CD4-positive, CD25-positive, alpha-beta regulatory T cell (primary cell): ENCODE measurements around the gene NLRP10. TPM values are rescaled to one million over a fixed set of nuclear protein-coding genes. Genes with fewer than 3 reads are reported as not detected.

Experiments
- ATAC-seq, 2 donors: fragments of 150-1000 bp; cut with Tn5 transposase; one replicate each; pipeline ENCODE4 v1.10.0; 2021; ENCODE audit warnings: low read depth in 2 of 2, moderate number of reproducible peaks in 2 of 2, moderate library complexity in 1 of 2
- DNase-seq, 3 donors: peaks; one replicate each; pipeline versions ENCODE4 v3.0.0 to v3.0.0-alpha.2; 2012 to 2022; ENCODE audit warnings: mixed read lengths in 1 of 3
- H3K27ac ChIP-seq: one replicate; pipeline ENCODE4 v1.7.0; 2013; ENCODE audit warnings: mild to moderate bottlenecking, low read length; ENCODE audit not compliant: insufficient read depth, poor library complexity, severe bottlenecking
- H3K27me3 ChIP-seq: one replicate; pipeline ENCODE4 v1.7.0; 2013; ENCODE audit warnings: low read length; ENCODE audit not compliant: control insufficient read depth, insufficient read depth
- H3K36me3 ChIP-seq: one replicate; pipeline ENCODE4 v1.7.0; 2013; ENCODE audit warnings: mild to moderate bottlenecking, low read length, moderate library complexity; ENCODE audit not compliant: control insufficient read depth, insufficient read depth
- H3K4me1 ChIP-seq: 2 replicates; pipeline ENCODE4 v1.7.0; 2013; ENCODE audit warnings: mild to moderate bottlenecking, low read length; ENCODE audit not compliant: insufficient read depth, control insufficient read depth, poor library complexity, severe bottlenecking
- H3K4me3 ChIP-seq: one replicate; pipeline ENCODE4 v1.7.0; 2013; ENCODE audit warnings: low read depth, mild to moderate bottlenecking, low read length, moderate library complexity
- H3K9me3 ChIP-seq, 2 experiments: 1 replicate in 1 of 2; 2 replicates in 1 of 2; pipeline ENCODE4 v1.7.0; 2013; ENCODE audit warnings: low read length in 2 of 2, mild to moderate bottlenecking in 1 of 2, moderate library complexity in 1 of 2; ENCODE audit not compliant: control insufficient read depth in 2 of 2
- H3K27ac Mint-ChIP-seq, 3 donors: one replicate each; pipeline ENCODE4 v1.8.0; 2020 to 2022; ENCODE audit warnings: mild to moderate bottlenecking in 3 of 3, mixed read lengths in 3 of 3, moderate library complexity in 2 of 3
- H3K27me3 Mint-ChIP-seq: one replicate; pipeline ENCODE4 v1.8.0; 2022; ENCODE audit warnings: mild to moderate bottlenecking, mixed read lengths
- H3K36me3 Mint-ChIP-seq: one replicate; pipeline ENCODE4 v1.8.0; 2020; ENCODE audit warnings: mixed read lengths
- H3K4me1 Mint-ChIP-seq, 4 donors: one replicate each; pipeline ENCODE4 v1.8.0; 2020 to 2022; ENCODE audit warnings: mixed read lengths in 4 of 4, mild to moderate bottlenecking in 1 of 4
- H3K4me3 Mint-ChIP-seq, 4 donors: one replicate each; pipeline ENCODE4 v1.8.0; 2020 to 2022; ENCODE audit warnings: mild to moderate bottlenecking in 4 of 4, mixed read lengths in 4 of 4, moderate library complexity in 3 of 4
- H3K9me3 Mint-ChIP-seq, 7 donors: one replicate each; pipeline ENCODE4 v1.8.0; 2020 to 2022; ENCODE audit warnings: mixed read lengths in 7 of 7, mild to moderate bottlenecking in 3 of 7, moderate library complexity in 2 of 7
- polyA plus RNA-seq, 4 donors: library from polyadenylated mRNA; unstranded; fragments of 300-500 nt; fragmentation: Illumina TruSeq; gene quantifications; one replicate each; pipeline ENCODE4 v1.2.3, GENCODE V29; 2021
- total RNA-seq: library from RNA; stranded (reverse); gene quantifications from one replicate; pipeline ENCODE4 v1.2.3, GENCODE V29; 2022

NLRP10 gene
- total and polyA plus RNA-seq, 5 donors from 2014 or later: not detected

DNA sequence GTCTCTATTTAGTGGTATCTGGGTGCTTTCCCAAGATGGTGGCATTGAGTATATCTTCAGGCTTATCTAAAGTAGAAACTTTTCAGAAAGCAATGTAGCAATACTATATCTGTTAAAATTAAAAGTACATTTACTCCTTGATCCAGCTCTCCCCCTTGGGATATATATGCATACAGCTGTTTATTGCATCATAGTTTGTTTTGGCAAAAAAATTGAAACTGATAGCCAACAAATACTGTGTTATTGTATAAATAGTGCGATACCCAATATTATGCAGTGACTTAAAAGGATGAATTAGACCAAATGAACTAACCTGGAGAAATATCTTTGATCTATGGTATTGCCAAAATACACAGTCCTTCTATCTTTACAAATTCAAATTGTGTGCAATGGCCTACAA lies 15.3 kb downstream of the NLRP10 start:
- no peaks in the 10 kb centered on the region for H3K36me3 Mint-ChIP-seq
- H3K9me3 ChIP-seq: peaks cover 0 to 1% of the 10 kb centered on the region in 2 experiments
- H3K4me1 Mint-ChIP-seq: no peaks in the 10 kb centered on the region
- no peak overlapping the region for H3K27ac ChIP-seq
- H3K27me3 Mint-ChIP-seq: peaks cover 17% of the 10 kb centered on the region
- H3K4me3 Mint-ChIP-seq: no peak overlapping the region
- H3K4me1 ChIP-seq: no peaks in the 10 kb centered on the region
- ATAC-seq: no peak
- H3K36me3 ChIP-seq: no peaks in the 10 kb centered on the region
- peaks cover 9% of the 10 kb centered on the region for H3K27me3 ChIP-seq
- DNase-seq: no peak
- H3K4me3 ChIP-seq: no peak overlapping the region
- no peak overlapping the region for H3K27ac Mint-ChIP-seq
- H3K9me3 Mint-ChIP-seq: peaks cover 0 to 1% (median 0%) of the 10 kb centered on the region in 7 donors

DNA sequence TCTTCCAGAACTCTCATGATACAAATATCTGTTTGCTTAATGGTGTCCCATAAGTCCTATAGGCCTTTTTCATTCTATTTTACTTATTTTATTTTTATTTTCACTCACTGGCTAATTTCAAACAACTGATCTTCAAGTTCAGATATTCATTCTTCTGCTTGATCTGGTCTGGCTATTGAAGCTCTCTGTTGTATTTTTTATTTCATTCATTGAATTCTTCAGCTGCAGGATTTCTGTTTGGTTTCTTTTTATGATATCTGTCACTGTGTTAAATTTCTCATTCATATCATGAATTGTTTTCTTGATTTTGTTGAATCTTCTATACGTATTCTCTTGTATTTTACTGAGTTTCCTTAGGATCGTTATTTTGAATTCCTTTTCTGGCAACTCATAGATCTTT lies 21.1 kb downstream of the NLRP10 start:
- peaks cover 10% of the 10 kb centered on the region for H3K27me3 Mint-ChIP-seq
- no peaks in the 10 kb centered on the region for H3K4me1 ChIP-seq
- no peak overlapping the region for H3K4me3 ChIP-seq
- H3K36me3 Mint-ChIP-seq: no peaks in the 10 kb centered on the region
- peaks cover 16 to 19% of the 10 kb centered on the region in 2 experiments for H3K9me3 ChIP-seq
- ATAC-seq (no peak), DNase-seq (no peak)
- H3K4me3 Mint-ChIP-seq: no peak overlapping the region
- no peak overlapping the region for H3K27ac ChIP-seq
- no peak overlapping the region for H3K27ac Mint-ChIP-seq
- H3K9me3 Mint-ChIP-seq: peaks cover 4 to 20% (median 9%) of the 10 kb centered on the region in 7 donors
- H3K36me3 ChIP-seq: no peaks in the 10 kb centered on the region
- peaks cover 5% of the 10 kb centered on the region for H3K27me3 ChIP-seq
- no peaks in the 10 kb centered on the region for H3K4me1 Mint-ChIP-seq

DNA sequence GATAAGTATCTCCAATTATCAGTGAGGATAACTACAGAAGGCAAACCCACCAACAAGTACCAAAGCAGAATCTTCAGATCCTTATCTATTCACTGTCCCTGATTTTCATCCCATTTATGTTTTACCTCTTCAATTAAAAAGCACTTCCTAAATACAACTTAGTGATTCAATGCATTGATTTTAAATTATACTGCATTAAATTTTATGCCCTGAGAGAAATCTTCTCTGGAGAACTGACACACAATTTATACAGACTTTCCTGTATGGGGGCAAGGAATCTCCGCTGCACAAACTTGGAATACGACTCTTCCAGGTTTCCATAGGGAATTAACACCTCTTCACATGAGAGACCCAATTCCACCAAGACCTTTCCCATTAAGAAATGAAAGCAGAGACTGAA lies 23.6 kb downstream of the NLRP10 start, which contains the start of gene OR10A3:
Gene OR10A3 (minus strand): TSS at position 101 of the 400 bp plus-strand sequence. CDS start 2,188 bp downstream, outside the sequence.
- H3K4me3 Mint-ChIP-seq: no peak within 1 kb of the TSS
- H3K4me1 Mint-ChIP-seq: no peaks in the 10 kb centered on the region
- Histone ChIP-seq H3K27ac (no peak within 1 kb of the TSS), H3K27me3 (no peaks in the 10 kb centered on the region), H3K9me3 (peaks cover 16 to 19% of the 10 kb centered on the region in 2 experiments), H3K4me3 (no peak within 1 kb of the TSS), H3K4me1 (no peaks in the 10 kb centered on the region), H3K36me3 (no peaks in the 10 kb centered on the region)
- peaks cover 4 to 23% (median 9%) of the 10 kb centered on the region in 7 donors for H3K9me3 Mint-ChIP-seq
- H3K27me3 Mint-ChIP-seq: no peaks in the 10 kb centered on the region
- ATAC-seq: no peak
- H3K36me3 Mint-ChIP-seq: no peaks in the 10 kb centered on the region
- no peak for DNase-seq
- no peak within 1 kb of the TSS for H3K27ac Mint-ChIP-seq

DNA sequence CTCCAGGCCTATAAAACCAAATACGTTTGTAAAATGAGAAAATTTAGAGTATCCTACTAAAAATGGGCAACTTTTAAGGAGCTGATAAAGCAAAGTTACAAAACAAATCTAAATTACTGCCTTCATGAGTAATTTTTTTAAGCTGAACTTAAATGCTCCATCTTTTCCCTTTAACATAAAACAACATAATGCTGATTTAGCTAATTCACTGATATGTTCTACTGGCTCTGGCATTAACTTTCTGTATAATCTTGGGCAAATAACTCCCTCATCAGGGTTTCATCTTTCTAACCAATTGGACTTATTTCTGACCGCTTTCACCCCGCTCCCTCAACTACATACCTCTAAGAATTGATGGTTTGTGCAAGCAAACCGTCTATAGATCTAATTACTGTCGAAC lies 24.1 kb downstream of the NLRP10 start:
- Mint-ChIP-seq H3K36me3 (no peaks in the 10 kb centered on the region), H3K4me3 (no peak overlapping the region), H3K4me1 (no peaks in the 10 kb centered on the region), H3K9me3 (peaks cover 4 to 23% (median 9%) of the 10 kb centered on the region in 7 donors), H3K27me3 (no peaks in the 10 kb centered on the region), H3K27ac (no peak overlapping the region)
- H3K4me3 ChIP-seq: no peak overlapping the region
- ATAC-seq: no peak
- peaks cover 16 to 19% of the 10 kb centered on the region in 2 experiments for H3K9me3 ChIP-seq
- no peaks in the 10 kb centered on the region for H3K4me1 ChIP-seq
- H3K27me3 ChIP-seq: no peaks in the 10 kb centered on the region
- no peak overlapping the region for H3K27ac ChIP-seq
- H3K36me3 ChIP-seq: no peaks in the 10 kb centered on the region
- DNase-seq: no peak

DNA sequence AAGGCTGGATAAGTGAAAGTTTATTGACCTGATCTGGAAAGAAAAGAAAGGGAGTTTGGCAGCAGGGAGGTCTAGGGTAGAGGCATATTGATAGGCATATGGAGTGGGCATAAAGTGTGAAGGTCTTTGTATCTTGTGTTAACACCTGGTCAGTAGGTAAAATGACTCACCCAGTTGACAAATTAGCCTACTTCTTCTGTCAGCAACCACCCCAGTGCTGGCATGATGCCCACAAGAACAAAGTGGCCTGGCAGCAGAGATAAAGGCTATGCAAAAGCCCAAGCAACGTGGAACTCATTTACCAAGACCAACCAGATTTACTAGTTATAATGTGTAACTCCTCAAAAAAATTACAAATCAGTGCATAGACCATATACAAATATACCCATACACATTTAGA lies 28.6 kb downstream of the NLRP10 start:
- Histone ChIP-seq H3K4me1 (no peaks in the 10 kb centered on the region), H3K9me3 (no peaks in the 10 kb centered on the region), H3K27ac (no peak overlapping the region), H3K27me3 (no peaks in the 10 kb centered on the region), H3K36me3 (no peaks in the 10 kb centered on the region), H3K4me3 (no peak overlapping the region)
- Mint-ChIP-seq H3K27ac (no peak overlapping the region), H3K4me3 (no peak overlapping the region), H3K36me3 (no peaks in the 10 kb centered on the region), H3K4me1 (no peaks in the 10 kb centered on the region), H3K9me3 (peaks cover 0 to 3% (median 0%) of the 10 kb centered on the region in 7 donors), H3K27me3 (no peaks in the 10 kb centered on the region)
- ATAC-seq (no peak), DNase-seq (no peak)

DNA sequence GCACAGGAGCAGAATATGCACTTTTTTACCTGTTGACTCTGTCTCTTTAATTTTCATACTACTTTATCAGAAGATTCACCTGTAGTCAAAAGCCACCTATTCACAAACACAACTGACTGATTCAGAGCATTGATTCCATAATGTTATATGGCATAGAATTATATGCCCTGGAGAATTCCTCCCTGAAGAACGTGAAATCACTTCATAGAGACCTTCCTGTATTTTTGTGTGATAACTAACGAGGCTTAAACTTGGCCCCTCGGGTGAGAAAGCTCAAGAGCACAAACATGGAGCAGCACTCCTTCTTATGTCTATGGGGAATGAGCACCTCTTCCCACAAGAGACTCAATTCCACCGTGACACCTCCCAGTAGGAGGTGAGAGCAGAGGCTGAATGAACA lies 34.1 kb downstream of the NLRP10 start, which contains the start of gene OR10A6:
Gene OR10A6 (minus strand): TSS at position 101 of the 400 bp plus-strand sequence. CDS start 2,606 bp downstream, outside the sequence.
- Histone ChIP-seq H3K4me1 (no peaks in the 10 kb centered on the region), H3K9me3 (no peaks in the 10 kb centered on the region), H3K27me3 (no peaks in the 10 kb centered on the region), H3K4me3 (no peak within 1 kb of the TSS), H3K36me3 (no peaks in the 10 kb centered on the region), H3K27ac (no peak within 1 kb of the TSS)
- H3K4me1 Mint-ChIP-seq: no peaks in the 10 kb centered on the region
- DNase-seq (no peak), ATAC-seq (no peak)
- no peak within 1 kb of the TSS for H3K4me3 Mint-ChIP-seq
- no peak within 1 kb of the TSS for H3K27ac Mint-ChIP-seq
- H3K9me3 Mint-ChIP-seq: peaks cover 0 to 5% (median 0%) of the 10 kb centered on the region in 7 donors
- H3K36me3 Mint-ChIP-seq: no peaks in the 10 kb centered on the region
- peaks cover 4% of the 10 kb centered on the region for H3K27me3 Mint-ChIP-seq

DNA sequence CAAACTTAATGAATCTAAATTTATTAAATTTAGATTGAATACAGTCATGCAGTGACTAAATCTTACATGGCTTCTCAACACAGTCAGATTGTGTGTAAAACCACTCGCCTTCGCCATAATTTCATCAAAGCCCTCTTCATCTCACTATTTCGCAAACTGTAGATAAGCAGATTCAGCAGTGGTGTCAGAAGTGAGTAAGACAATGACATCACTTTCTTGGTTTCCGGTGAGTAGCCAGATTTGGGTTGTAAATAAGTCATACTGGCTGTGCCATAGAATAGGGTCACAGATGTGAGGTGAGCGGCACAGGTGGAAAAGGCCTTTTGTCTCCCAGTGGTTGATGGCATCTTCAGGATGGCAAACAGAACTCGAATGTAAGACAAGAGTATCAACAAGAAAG lies 37.6 kb downstream of the NLRP10 start:
- ATAC-seq (no peak), DNase-seq (no peak)
- Mint-ChIP-seq H3K4me1 (no peaks in the 10 kb centered on the region), H3K4me3 (no peak overlapping the region), H3K9me3 (peaks cover 0 to 5% (median 0%) of the 10 kb centered on the region in 7 donors), H3K27me3 (peaks cover 4% of the 10 kb centered on the region), H3K36me3 (no peaks in the 10 kb centered on the region), H3K27ac (no peak overlapping the region)
- no peaks in the 10 kb centered on the region for H3K4me1 ChIP-seq
- no peaks in the 10 kb centered on the region for H3K36me3 ChIP-seq
- no peaks in the 10 kb centered on the region for H3K9me3 ChIP-seq
- no peak overlapping the region for H3K4me3 ChIP-seq
- no peaks in the 10 kb centered on the region for H3K27me3 ChIP-seq
- no peak overlapping the region for H3K27ac ChIP-seq

DNA sequence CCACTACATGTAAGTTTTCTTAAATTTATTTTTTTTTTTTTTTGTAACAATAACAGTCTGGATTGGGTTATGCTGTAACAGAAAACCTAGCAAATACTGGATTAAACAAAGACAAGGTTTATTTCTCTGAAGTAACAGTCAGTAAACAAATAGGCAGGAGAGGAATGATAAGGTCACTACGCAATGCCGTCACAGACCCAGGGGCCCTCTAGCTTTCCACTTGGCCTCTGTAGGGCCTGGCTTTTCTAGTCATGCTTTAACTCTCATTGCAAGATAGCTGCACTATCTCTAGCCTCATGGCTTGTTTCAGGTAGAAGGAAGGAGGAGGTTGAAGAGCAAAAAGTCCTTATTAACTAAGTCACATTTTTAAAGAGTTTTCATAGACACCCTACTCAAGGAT lies 40.7 kb downstream of the NLRP10 start:
- no peak for DNase-seq
- Mint-ChIP-seq H3K27me3 (peaks cover 4% of the 10 kb centered on the region), H3K27ac (no peak overlapping the region), H3K4me3 (no peak overlapping the region), H3K9me3 (peaks cover 0 to 4% (median 0%) of the 10 kb centered on the region in 7 donors), H3K36me3 (no peaks in the 10 kb centered on the region), H3K4me1 (no peaks in the 10 kb centered on the region)
- no peak overlapping the region for H3K27ac ChIP-seq
- no peaks in the 10 kb centered on the region for H3K4me1 ChIP-seq
- H3K4me3 ChIP-seq: no peak overlapping the region
- no peaks in the 10 kb centered on the region for H3K9me3 ChIP-seq
- no peak for ATAC-seq
- no peaks in the 10 kb centered on the region for H3K36me3 ChIP-seq
- H3K27me3 ChIP-seq: no peaks in the 10 kb centered on the region
